HepG2 (cell line): ENCODE results near the gene C22orf39. TPM values are rescaled to one million over a fixed set of nuclear protein-coding genes. Genes with fewer than 3 reads are reported as not detected.

Source experiments
- AKNA ChIP-seq: sonication (generic); formaldehyde crosslinking; IDR thresholded peaks from 2 replicates; pipeline ENCODE4 v1.4.0; 2020; ENCODE audit warnings: missing genetic modification reagents, borderline replicate concordance
- ASH2L ChIP-seq: fragments of 300-600, 200-600 bp; sonication (generic); IDR thresholded peaks from 2 replicates; pipeline ENCODE4 v1.7.0; 2017; ENCODE audit warnings: low read depth, mild to moderate bottlenecking, moderate library complexity, mixed read lengths, low read length; ENCODE audit not compliant: insufficient read length
- ATF3 ChIP-seq: sonication (generic); formaldehyde crosslinking; IDR thresholded peaks from 2 replicates; pipeline ENCODE4 v1.4.0; 2020; ENCODE audit warnings: missing genetic modification reagents
- ATRX ChIP-seq: sonication (generic); formaldehyde crosslinking; IDR thresholded peaks from 2 replicates; pipeline ENCODE4 v1.4.0; 2020; ENCODE audit warnings: missing genetic modification reagents, borderline replicate concordance
- BORCS8-MEF2B ChIP-seq: sonication (generic); formaldehyde crosslinking; IDR thresholded peaks from 2 replicates; pipeline ENCODE4 v1.8.0; 2022; ENCODE audit warnings: mild to moderate bottlenecking, missing genetic modification reagents
- DZIP1 ChIP-seq: sonication (generic); formaldehyde crosslinking; IDR thresholded peaks from 2 replicates; pipeline ENCODE4 v1.5.0; 2020; ENCODE audit warnings: mild to moderate bottlenecking, missing genetic modification reagents
- GATA4 ChIP-seq: sonication (generic); IDR thresholded peaks from 2 replicates; pipeline ENCODE4 v1.6.1; 2016; ENCODE audit warnings: antibody characterized with exemption, low read depth, borderline replicate concordance
- HOXD1 ChIP-seq: sonication (generic); formaldehyde crosslinking; IDR thresholded peaks from 2 replicates; pipeline ENCODE4 v1.5.0; 2020; ENCODE audit warnings: missing genetic modification reagents
- MTF2 ChIP-seq: sonication (generic); formaldehyde crosslinking; IDR thresholded peaks from 2 replicates; pipeline ENCODE4 v1.5.0; 2020; ENCODE audit warnings: missing genetic modification reagents, borderline replicate concordance
- PAX8 ChIP-seq: sonication (generic); formaldehyde crosslinking; IDR thresholded peaks from 2 replicates; pipeline ENCODE4 v1.8.0; 2022; ENCODE audit warnings: mild to moderate bottlenecking, missing genetic modification reagents, borderline replicate concordance
- POLR2AphosphoS2 ChIP-seq: IDR thresholded peaks from 2 replicates; pipeline ENCODE4 v1.6.1; 2011; ENCODE audit warnings: low read depth, low read length, improper control_type of control experiment
- SP5 ChIP-seq: IDR thresholded peaks from 2 replicates; pipeline ENCODE4 v1.6.1; 2016; ENCODE audit warnings: low read depth, borderline replicate concordance
- TBP ChIP-seq: sonication (generic); formaldehyde crosslinking; IDR thresholded peaks from 2 replicates; pipeline ENCODE4 v1.5.0; 2020; ENCODE audit warnings: missing genetic modification reagents
- ZBTB1 ChIP-seq: sonication (generic); formaldehyde crosslinking; IDR thresholded peaks from 2 replicates; pipeline ENCODE4 v1.4.0; 2020; ENCODE audit warnings: missing genetic modification reagents, borderline replicate concordance
- ZBTB34 ChIP-seq: sonication (generic); formaldehyde crosslinking; IDR thresholded peaks from 2 replicates; pipeline ENCODE4 v1.8.0; 2022; ENCODE audit warnings: mild to moderate bottlenecking, missing genetic modification reagents
- ZFP1 ChIP-seq: IDR thresholded peaks from 2 replicates; pipeline ENCODE4 v1.6.1; 2016
- ZNF652 ChIP-seq: IDR thresholded peaks from 2 replicates; pipeline ENCODE4 v1.6.1; 2016; ENCODE audit warnings: low read depth, borderline replicate concordance
- ZUFSP ChIP-seq: sonication (generic); formaldehyde crosslinking; IDR thresholded peaks from 2 replicates; pipeline ENCODE4 v1.9.0; 2021; ENCODE audit warnings: missing genetic modification reagents, mild to moderate bottlenecking, borderline replicate concordance
- polyA plus RNA-seq, 8 experiments: library from polyadenylated mRNA; depleted of rRNA in 3 of 8; stranded (reverse) in 7 of 8; unstranded in 1 of 8; fragments of >200 nt; fragmentation: Illumina TruSeq in 4 of 8; extraction: Trizol in 4 of 8; gene quantifications; 2 replicates each; pipeline versions ENCODE4 v1.2.1 to v1.2.3, GENCODE V29; 2011 to 2016; ENCODE audit warnings: low read depth in 4 of 8, missing spikeins in 1 of 8, mixed read lengths in 1 of 8; ENCODE audit not compliant: insufficient read depth in 1 of 8
- total RNA-seq, 5 experiments: library from RNA; depleted of rRNA; stranded (reverse); fragments of >200 nt; fragmentation: Illumina TruSeq; extraction: Trizol; gene quantifications; 2 replicates each; pipeline ENCODE4 v1.2.3, GENCODE V29; 2016; ENCODE audit warnings: low read depth in 1 of 5

C22orf39 gene
- total and polyA plus RNA-seq, 2 of the 13 experiments (the other 11 are each of a cell fraction or from before 2014, with no cell fraction given) = 23.4 to 26.4 TPM

- TF ChIP-seq POLR2AphosphoS2 (no peak), BORCS8-MEF2B (CRISPR knock-in tag) (peak; percentile 50; the same call in 1 of the 2 replicates), ZBTB34 (CRISPR knock-in tag) (peak; percentile 12; the same call in 1 of the 2 replicates), GATA4 (no peak), ASH2L (peak; percentile 74), PAX8 (no peak), TBP (CRISPR knock-in tag) (no peak), SP5 (CRISPR knock-in tag) (no peak), ATF3 (CRISPR knock-in tag) (no peak), ZFP1 (no peak), ATRX (CRISPR knock-in tag) (no peak), AKNA (no peak), HOXD1 (CRISPR knock-in tag) (no peak), ZNF652 (CRISPR knock-in tag) (no peak), ZBTB1 (CRISPR knock-in tag) (no peak), ZUFSP (CRISPR knock-in tag) (no peak), DZIP1 (CRISPR knock-in tag) (no peak), MTF2 (CRISPR knock-in tag) (no peak)
Measured at GRCh38 chr22:19479355-19480172, 32.1 kb upstream of the C22orf39 start, which contains the start of gene CDC45 (continued).
